GM23338 (cell line): ENCODE measurements around the gene SPATA20. TPM values are rescaled to one million over a fixed set of nuclear protein-coding genes. Genes with fewer than 3 reads are reported as not detected.

Experiments used
- ATAC-seq: fragments of 200-7000 bp; cut with Tn5 transposase; 3 replicates; pipeline ENCODE4 v1.9.1; 2020
- DNase-seq: peaks from one replicate; pipeline ENCODE4 v3.0.0-alpha.2; 2015; ENCODE audit warnings: low spot score
- H2AFZ ChIP-seq: fragments of 200-600 bp; sonication (generic); 2 replicates; pipeline ENCODE4 v1.8.0; 2016; ENCODE audit warnings: antibody characterized with exemption, mild to moderate bottlenecking, moderate library complexity
- H3F3A ChIP-seq: fragments of 200-600 bp; sonication (generic); replicated peaks from 2 replicates; pipeline ENCODE4 v1.8.0; 2017; ENCODE audit warnings: antibody characterized with exemption, mixed run types, low read depth
- H3K27ac ChIP-seq: fragments of 200-600 bp; sonication (generic); 2 replicates; pipeline ENCODE4 v1.6.1; 2016; ENCODE audit warnings: low read depth
- H3K27me3 ChIP-seq: fragments of 200-600 bp; sonication (generic); 2 replicates; pipeline ENCODE4 v1.8.0; 2016; ENCODE audit warnings: mild to moderate bottlenecking, mixed run types, moderate library complexity; ENCODE audit not compliant: insufficient read depth
- H3K36me3 ChIP-seq: fragments of 200-600 bp; sonication (generic); 2 replicates; pipeline ENCODE4 v1.8.0; 2016; ENCODE audit warnings: mild to moderate bottlenecking; ENCODE audit not compliant: insufficient read depth
- H3K4me1 ChIP-seq: fragments of 200-600 bp; sonication (generic); 2 replicates; pipeline ENCODE4 v1.8.0; 2016; ENCODE audit warnings: mild to moderate bottlenecking, moderate library complexity; ENCODE audit not compliant: insufficient read depth
- H3K4me2 ChIP-seq: fragments of 200-600 bp; sonication (generic); 2 replicates; pipeline ENCODE4 v1.7.1; 2017; ENCODE audit warnings: mixed run types
- H3K4me3 ChIP-seq: fragments of 200-600 bp; sonication (generic); 2 replicates; pipeline ENCODE4 v1.6.1; 2016; ENCODE audit warnings: mixed run types
- H3K79me2 ChIP-seq: fragments of 200-600 bp; sonication (generic); replicated peaks from 2 replicates; pipeline ENCODE4 v1.8.0; 2017; ENCODE audit warnings: mild to moderate bottlenecking; ENCODE audit not compliant: insufficient read depth
- H3K9me2 ChIP-seq: fragments of 200-600 bp; sonication (generic); 2 replicates; pipeline ENCODE4 v1.8.0; 2017; ENCODE audit not compliant: insufficient read depth
- H4K20me1 ChIP-seq: fragments of 200-600 bp; sonication (generic); replicated peaks from 2 replicates; pipeline ENCODE4 v1.8.0; 2017; ENCODE audit warnings: mild to moderate bottlenecking; ENCODE audit not compliant: insufficient read depth
- H3K27ac Mint-ChIP-seq: 2 replicates; pipeline ENCODE4 v1.8.0; 2020; ENCODE audit warnings: inconsistent platforms, mild to moderate bottlenecking, moderate library complexity, mixed read lengths
- H3K27me3 Mint-ChIP-seq: 3 replicates; pipeline ENCODE4 v1.8.0; 2022; ENCODE audit warnings: low read depth, mild to moderate bottlenecking, moderate library complexity, mixed read lengths, inconsistent platforms; ENCODE audit not compliant: insufficient read depth, poor library complexity
- H3K36me3 Mint-ChIP-seq: 3 replicates; pipeline ENCODE4 v1.8.0; 2021; ENCODE audit warnings: low read depth, mild to moderate bottlenecking, inconsistent platforms, moderate library complexity, mixed read lengths
- H3K4me1 Mint-ChIP-seq: 3 replicates; pipeline ENCODE4 v1.8.0; 2020; ENCODE audit warnings: mild to moderate bottlenecking, inconsistent platforms, mixed read lengths
- H3K4me3 Mint-ChIP-seq: 3 replicates; pipeline ENCODE4 v1.8.0; 2021; ENCODE audit warnings: moderate library complexity, mild to moderate bottlenecking, inconsistent platforms, mixed read lengths
- H3K9me3 Mint-ChIP-seq: 3 replicates; pipeline ENCODE4 v1.8.0; 2020; ENCODE audit warnings: moderate library complexity, mild to moderate bottlenecking, inconsistent platforms, mixed read lengths
- CREB1 ChIP-seq: fragments of 250-450 bp; sonication (Bioruptor Pico); IDR thresholded peaks from 2 replicates; pipeline ENCODE4 v1.5.0; 2020; ENCODE audit warnings: low read depth, mild to moderate bottlenecking, moderate library complexity
- EZH2phosphoT487 ChIP-seq: fragments of 200-600 bp; sonication (generic); IDR thresholded peaks from one replicate; pipeline ENCODE4 v1.8.1; 2018; ENCODE audit warnings: antibody characterized with exemption; ENCODE audit not compliant: unreplicated experiment
- JUNB ChIP-seq: IDR thresholded peaks from one replicate; pipeline ENCODE4 v1.6.1; 2016; ENCODE audit warnings: antibody characterized with exemption; ENCODE audit not compliant: unreplicated experiment
- NANOG ChIP-seq: IDR thresholded peaks from 2 replicates; pipeline ENCODE4 v1.6.1; 2016; ENCODE audit warnings: antibody characterized with exemption, borderline replicate concordance
- POLR2AphosphoS5 ChIP-seq: IDR thresholded peaks from 2 replicates; pipeline ENCODE4 v1.6.1; 2016; ENCODE audit warnings: antibody characterized with exemption, low read depth
- STAT1 ChIP-seq: IDR thresholded peaks from one replicate; pipeline ENCODE4 v1.6.1; 2016; ENCODE audit warnings: antibody characterized with exemption; ENCODE audit not compliant: unreplicated experiment
- ZNF114 ChIP-seq: fragments of 250-450 bp; sonication (Bioruptor Pico); IDR thresholded peaks from 2 replicates; pipeline ENCODE4 v1.5.0; 2020; ENCODE audit warnings: mild to moderate bottlenecking, moderate library complexity
- ZNF331 ChIP-seq: fragments of 250-450 bp; sonication (Bioruptor Pico); IDR thresholded peaks from 2 replicates; pipeline ENCODE4 v1.5.0; 2020; ENCODE audit warnings: low read depth, mild to moderate bottlenecking, moderate library complexity
- ZNF462 ChIP-seq: fragments of 250-450 bp; sonication (Bioruptor Pico); IDR thresholded peaks from 2 replicates; pipeline ENCODE4 v1.5.0; 2020; ENCODE audit warnings: mild to moderate bottlenecking, moderate library complexity
- polyA plus RNA-seq: library from polyadenylated mRNA; unstranded; fragments of >200 nt; fragmentation: Nextera tagmentation; extraction: Ambion mirVana; gene quantifications from 2 replicates; pipeline ENCODE4 v1.2.1, GENCODE V29; 2016
- total RNA-seq: library from RNA; depleted of rRNA; stranded (reverse); fragments of >200 nt; shearing (Covaris generic); gene quantifications from 2 replicates; pipeline ENCODE4 v1.2.3, GENCODE V29; 2014
- TF ChIP-seq, protein P1 (sequence below): IDR thresholded peaks from one replicate; pipeline ENCODE4 v1.6.1; 2018; ENCODE audit warnings: antibody characterized with exemption; ENCODE audit not compliant: unreplicated experiment
- TF ChIP-seq, protein P2 (sequence below), 2 experiments: fragments of 200-600 bp in 1 of 2; sonication (generic) in 1 of 2; conservative IDR thresholded peaks; 2 replicates each; pipeline versions ENCODE4 v1.5.1 to v1.6.1; 2016 to 2017; ENCODE audit warnings: antibody characterized with exemption in 2 of 2, low read depth in 2 of 2, mild to moderate bottlenecking in 2 of 2, moderate library complexity in 1 of 2

The SPATA20 gene
- total and polyA plus RNA-seq, 2 experiments from 2014 or later, result 13.8 to 32.7 TPM

DNA sequence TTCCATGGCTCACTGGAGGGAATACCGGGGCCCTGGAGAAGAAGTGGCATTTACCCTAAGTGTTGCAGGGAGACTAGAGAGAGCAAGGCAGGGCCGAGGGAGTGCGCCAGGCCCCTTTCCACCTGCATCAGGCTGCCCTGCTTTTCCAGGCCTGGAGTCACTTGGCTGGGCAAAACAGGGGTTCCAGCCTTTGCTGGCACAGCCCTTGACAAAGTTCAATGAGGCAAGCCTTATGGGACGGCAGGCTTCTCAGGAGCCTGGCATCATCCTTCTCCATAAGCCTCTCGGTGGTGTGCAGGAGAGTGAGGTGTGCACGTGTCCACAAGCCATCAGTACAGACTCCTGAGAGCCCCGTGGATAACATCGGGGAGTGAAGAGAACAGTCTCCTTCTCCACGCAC is 40.6 kb downstream of the SPATA20 start:
- ATAC-seq, result no peak
- no peaks in the 10 kb centered on the region for H3K36me3 Mint-ChIP-seq
- H3K9me3 Mint-ChIP-seq, result no peaks in the 10 kb centered on the region
- no peaks in the 10 kb centered on the region for H3K36me3 ChIP-seq
- H3K4me3 Mint-ChIP-seq, result no peak overlapping the region
- no peak overlapping the region for H2AFZ ChIP-seq
- no peak overlapping the region for H3K4me3 ChIP-seq
- H4K20me1 ChIP-seq, result no peaks in the 10 kb centered on the region
- no peak overlapping the region for H3K27ac ChIP-seq
- H3F3A ChIP-seq, result no peaks in the 10 kb centered on the region
- H3K4me1 Mint-ChIP-seq, result peaks cover 24% of the 10 kb centered on the region
- no peaks in the 10 kb centered on the region; the same call in 1 of the 2 replicates for H3K4me1 ChIP-seq
- no peak for DNase-seq
- H3K9me2 ChIP-seq, result no peaks in the 10 kb centered on the region
- peaks cover 32% of the 10 kb centered on the region for H3K27me3 Mint-ChIP-seq
- no peaks in the 10 kb centered on the region for H3K79me2 ChIP-seq
- H3K27ac Mint-ChIP-seq, result no peak overlapping the region
- no peaks in the 10 kb centered on the region for H3K27me3 ChIP-seq
- TF ChIP-seq NANOG, result no peak
- no peak for TF ChIP-seq JUNB
- TF ChIP-seq, protein P1, sequence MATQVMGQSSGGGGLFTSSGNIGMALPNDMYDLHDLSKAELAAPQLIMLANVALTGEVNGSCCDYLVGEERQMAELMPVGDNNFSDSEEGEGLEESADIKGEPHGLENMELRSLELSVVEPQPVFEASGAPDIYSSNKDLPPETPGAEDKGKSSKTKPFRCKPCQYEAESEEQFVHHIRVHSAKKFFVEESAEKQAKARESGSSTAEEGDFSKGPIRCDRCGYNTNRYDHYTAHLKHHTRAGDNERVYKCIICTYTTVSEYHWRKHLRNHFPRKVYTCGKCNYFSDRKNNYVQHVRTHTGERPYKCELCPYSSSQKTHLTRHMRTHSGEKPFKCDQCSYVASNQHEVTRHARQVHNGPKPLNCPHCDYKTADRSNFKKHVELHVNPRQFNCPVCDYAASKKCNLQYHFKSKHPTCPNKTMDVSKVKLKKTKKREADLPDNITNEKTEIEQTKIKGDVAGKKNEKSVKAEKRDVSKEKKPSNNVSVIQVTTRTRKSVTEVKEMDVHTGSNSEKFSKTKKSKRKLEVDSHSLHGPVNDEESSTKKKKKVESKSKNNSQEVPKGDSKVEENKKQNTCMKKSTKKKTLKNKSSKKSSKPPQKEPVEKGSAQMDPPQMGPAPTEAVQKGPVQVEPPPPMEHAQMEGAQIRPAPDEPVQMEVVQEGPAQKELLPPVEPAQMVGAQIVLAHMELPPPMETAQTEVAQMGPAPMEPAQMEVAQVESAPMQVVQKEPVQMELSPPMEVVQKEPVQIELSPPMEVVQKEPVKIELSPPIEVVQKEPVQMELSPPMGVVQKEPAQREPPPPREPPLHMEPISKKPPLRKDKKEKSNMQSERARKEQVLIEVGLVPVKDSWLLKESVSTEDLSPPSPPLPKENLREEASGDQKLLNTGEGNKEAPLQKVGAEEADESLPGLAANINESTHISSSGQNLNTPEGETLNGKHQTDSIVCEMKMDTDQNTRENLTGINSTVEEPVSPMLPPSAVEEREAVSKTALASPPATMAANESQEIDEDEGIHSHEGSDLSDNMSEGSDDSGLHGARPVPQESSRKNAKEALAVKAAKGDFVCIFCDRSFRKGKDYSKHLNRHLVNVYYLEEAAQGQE, result no peak
- no peak for TF ChIP-seq ZNF114 (CRISPR knock-in tag)
- no peak overlapping the region for H3K4me2 ChIP-seq

- Histone ChIP-seq H3K27me3 (no peaks in the 10 kb centered on the region), H2AFZ (no peak overlapping the region), H3K36me3 (no peaks in the 10 kb centered on the region), H4K20me1 (no peaks in the 10 kb centered on the region), H3K27ac (no peak overlapping the region), H3F3A (no peaks in the 10 kb centered on the region), H3K9me2 (no peaks in the 10 kb centered on the region), H3K4me3 (no peak overlapping the region), H3K79me2 (no peaks in the 10 kb centered on the region), H3K4me1 (peaks cover 6% of the 10 kb centered on the region; the same call in 1 of the 2 replicates), H3K4me2 (no peak overlapping the region)
- no peak overlapping the region for H3K4me3 Mint-ChIP-seq
- no peaks in the 10 kb centered on the region for H3K9me3 Mint-ChIP-seq
- no peak for DNase-seq
- H3K36me3 Mint-ChIP-seq, result no peaks in the 10 kb centered on the region
- peaks cover 28% of the 10 kb centered on the region for H3K27me3 Mint-ChIP-seq
- TF ChIP-seq, protein P2, sequence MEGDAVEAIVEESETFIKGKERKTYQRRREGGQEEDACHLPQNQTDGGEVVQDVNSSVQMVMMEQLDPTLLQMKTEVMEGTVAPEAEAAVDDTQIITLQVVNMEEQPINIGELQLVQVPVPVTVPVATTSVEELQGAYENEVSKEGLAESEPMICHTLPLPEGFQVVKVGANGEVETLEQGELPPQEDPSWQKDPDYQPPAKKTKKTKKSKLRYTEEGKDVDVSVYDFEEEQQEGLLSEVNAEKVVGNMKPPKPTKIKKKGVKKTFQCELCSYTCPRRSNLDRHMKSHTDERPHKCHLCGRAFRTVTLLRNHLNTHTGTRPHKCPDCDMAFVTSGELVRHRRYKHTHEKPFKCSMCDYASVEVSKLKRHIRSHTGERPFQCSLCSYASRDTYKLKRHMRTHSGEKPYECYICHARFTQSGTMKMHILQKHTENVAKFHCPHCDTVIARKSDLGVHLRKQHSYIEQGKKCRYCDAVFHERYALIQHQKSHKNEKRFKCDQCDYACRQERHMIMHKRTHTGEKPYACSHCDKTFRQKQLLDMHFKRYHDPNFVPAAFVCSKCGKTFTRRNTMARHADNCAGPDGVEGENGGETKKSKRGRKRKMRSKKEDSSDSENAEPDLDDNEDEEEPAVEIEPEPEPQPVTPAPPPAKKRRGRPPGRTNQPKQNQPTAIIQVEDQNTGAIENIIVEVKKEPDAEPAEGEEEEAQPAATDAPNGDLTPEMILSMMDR (conservative IDR thresholded peaks at IDR 0.05; ENCODE audit: low read depth in 2 of 2), result no peak
- TF ChIP-seq ZNF331 (CRISPR knock-in tag) (no peak), ZNF462 (CRISPR knock-in tag) (no peak), STAT1 (no peak), JUNB (no peak), CREB1 (CRISPR knock-in tag) (no peak), EZH2phosphoT487 (no peak), POLR2AphosphoS5 (no peak), ZNF114 (CRISPR knock-in tag) (no peak)
- ATAC-seq, result no peak
- H3K4me1 Mint-ChIP-seq, result peaks cover 33% of the 10 kb centered on the region
- H3K27ac Mint-ChIP-seq, result no peak overlapping the region
These were observed 41.5 kb downstream of the SPATA20 start for GRCh38 chr17:50588391-50589049.
